ENCODE results near the gene FBXO24. TPM values are rescaled to one million over a fixed set of nuclear protein-coding genes. Genes with fewer than 3 reads are reported as not detected.
A peak's percentile ranks its signal among the peaks of the same experiment; 100 is the strongest.
"Not testable (repeated sequence)": the region's sequence is repeated elsewhere in the genome, so short reads cannot be mapped to it uniquely, and the experiment has no call there.

FBXO24 gene
- total RNA-seq, 4 donors from 2014 or later, result 2.9 to 4.9 TPM; not detected in 2

DNA sequence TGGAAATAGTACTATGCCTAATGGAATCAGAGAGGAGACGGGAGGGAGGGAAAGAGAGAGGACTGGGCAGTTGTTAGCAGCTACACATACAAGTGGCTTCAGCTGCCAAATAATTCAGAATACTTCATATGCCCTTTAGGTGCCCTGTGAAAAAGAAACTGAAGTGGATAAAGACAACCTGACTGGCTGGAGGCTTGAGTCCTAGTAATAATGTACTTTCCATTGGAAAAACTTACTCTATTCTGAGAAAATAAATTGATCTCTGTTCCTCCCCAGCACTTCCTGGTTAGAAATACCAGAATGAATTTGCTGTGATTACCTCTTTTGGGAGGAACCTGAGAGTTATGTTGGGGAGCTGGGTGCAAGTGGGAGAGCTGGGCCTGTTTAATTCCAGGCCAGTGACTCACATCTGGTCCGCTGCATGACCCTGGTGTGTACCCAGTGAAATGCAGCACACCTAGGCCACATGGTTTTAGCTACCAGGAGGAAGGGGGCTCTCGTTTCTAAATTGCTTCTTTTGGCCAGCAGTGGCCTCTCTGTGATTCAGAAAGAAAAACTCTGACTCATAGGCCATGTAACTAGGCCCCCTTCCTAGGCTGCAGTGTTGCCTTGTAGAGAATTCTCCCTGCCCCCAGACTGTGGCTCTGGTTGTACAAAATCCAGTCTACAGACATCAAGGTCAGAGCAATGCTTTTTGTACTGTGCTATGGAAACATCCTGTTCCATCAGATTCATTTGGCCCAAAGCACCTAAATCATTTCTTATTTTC lies 40.6 kb upstream of the FBXO24 start:
- TF ChIP-seq POLR2A (IDR thresholded peaks at IDR 0.05) (no peak), CTCF (IDR thresholded peaks at IDR 0.05) (peak in 2 of 4 experiments; percentile 16 to 24)
- intact Hi-C loops (cut with DNase I; ENCODE audit: low total_unique reads), result no loop called here
- no peaks in the 10 kb centered on the region for H3K9me3 ChIP-seq
- H3K4me3 ChIP-seq, result peak overlapping the region in 1 of 2 donors; percentile 3
- H3K27me3 ChIP-seq, result no peaks in the 10 kb centered on the region
- DNase-seq, result peak; percentile 73 to 91
- peaks cover 30% of the 10 kb centered on the region in 2 donors for H3K4me1 ChIP-seq
- peak overlapping the region; percentile 90 to 98 for H3K27ac ChIP-seq
- no peaks in the 10 kb centered on the region for H3K36me3 ChIP-seq

DNA sequence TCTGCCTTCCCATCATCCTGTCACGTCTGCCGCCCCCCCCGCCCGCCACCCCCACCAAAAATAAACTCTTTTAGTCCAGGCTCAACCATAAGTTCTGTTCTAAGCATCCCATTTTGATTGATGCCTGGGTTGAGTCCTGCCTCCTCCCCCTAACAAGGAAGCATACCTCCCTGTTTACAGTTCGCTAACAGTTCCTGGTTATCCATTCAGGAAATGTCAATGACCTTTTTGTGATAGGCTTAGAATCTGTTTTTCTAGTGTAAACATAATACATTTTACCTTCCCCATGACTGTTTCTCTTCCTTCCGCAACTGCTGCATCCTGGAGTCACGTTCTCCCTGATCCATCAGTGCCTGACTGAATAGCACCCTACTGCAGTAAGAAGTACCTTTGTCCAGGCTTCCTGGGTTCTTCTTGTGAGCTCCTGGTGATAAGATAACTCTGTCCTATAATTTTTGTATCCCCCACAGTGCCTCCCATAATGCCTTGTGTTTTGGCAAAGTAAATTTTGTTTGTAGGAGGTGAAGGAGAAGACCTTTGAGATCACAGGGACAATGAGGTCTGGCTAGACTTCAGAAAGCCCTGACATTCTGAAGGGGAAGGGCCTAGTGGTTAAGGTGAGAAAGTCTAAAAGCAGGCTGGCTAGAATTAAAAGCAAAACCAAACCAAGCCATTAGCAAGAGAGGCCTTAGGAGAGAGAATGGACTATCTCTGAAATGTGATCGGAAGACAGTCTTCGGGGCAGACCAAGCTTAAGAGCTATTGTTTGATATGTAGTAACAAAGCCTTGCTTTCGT lies 39.8 kb upstream of the FBXO24 start:
- Histone ChIP-seq H3K4me1 (peaks cover 30% of the 10 kb centered on the region in 2 donors), H3K4me3 (no peak overlapping the region), H3K9me3 (no peaks in the 10 kb centered on the region), H3K27me3 (no peaks in the 10 kb centered on the region), H3K27ac (peak overlapping the region; percentile 90 to 98), H3K36me3 (no peaks in the 10 kb centered on the region)
- TF ChIP-seq CTCF (IDR thresholded peaks at IDR 0.05) (no peak), POLR2A (IDR thresholded peaks at IDR 0.05) (no peak)
- intact Hi-C loops (cut with DNase I; ENCODE audit: low total_unique reads), result no loop called here
- DNase-seq, result no peak

DNA sequence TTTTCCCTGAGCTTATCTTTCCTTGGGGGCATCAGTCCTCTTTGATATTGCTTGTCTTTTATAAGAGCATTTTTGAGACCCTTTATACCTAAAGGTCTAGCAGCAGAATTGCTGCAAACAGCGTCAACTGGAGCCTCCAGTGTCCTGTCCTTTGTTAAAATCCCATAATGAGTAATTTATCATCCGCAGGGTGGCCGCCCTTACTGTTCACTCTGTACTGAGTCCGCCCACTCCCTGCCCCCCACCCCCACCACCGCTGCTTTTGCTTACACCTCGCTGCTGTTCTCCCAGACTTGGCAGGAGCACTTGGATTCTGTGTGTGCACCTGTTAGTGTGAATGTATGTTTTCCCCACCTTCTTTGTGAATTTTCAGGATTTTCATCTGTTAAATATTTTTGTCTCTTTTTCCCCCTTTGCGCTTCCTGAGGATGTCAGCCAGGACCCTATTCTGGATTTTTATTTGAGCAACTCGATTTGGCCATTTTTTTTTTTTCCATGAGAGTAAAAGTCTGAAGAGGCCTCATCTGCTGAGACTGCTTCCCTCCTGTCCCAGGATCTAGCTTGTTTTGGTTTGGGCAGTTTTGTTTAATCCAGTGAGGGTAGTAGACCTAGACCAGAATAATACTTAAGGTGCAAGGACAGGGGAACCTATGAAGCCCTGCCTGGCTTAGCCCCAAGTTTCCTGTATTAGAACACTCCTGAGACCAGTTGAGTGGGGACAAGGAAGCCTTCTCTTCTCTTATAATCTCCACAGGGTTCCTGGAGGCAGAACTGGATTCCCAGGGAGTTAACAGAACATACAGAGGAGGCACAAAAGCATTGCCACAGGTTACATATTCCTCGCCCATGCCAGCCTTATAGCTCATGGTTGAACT lies 39.0 kb upstream of the FBXO24 start:
- no peaks in the 10 kb centered on the region for H3K36me3 ChIP-seq
- intact Hi-C loops (cut with DNase I; ENCODE audit: low total_unique reads), result no loop called here
- no peaks in the 10 kb centered on the region for H3K27me3 ChIP-seq
- H3K9me3 ChIP-seq, result no peaks in the 10 kb centered on the region
- DNase-seq, result no peak
- TF ChIP-seq POLR2A (IDR thresholded peaks at IDR 0.05) (no peak), CTCF (IDR thresholded peaks at IDR 0.05) (no peak)
- H3K27ac ChIP-seq, result peak overlapping the region; percentile 90 to 98
- no peak overlapping the region for H3K4me3 ChIP-seq
- H3K4me1 ChIP-seq, result peaks cover 30% of the 10 kb centered on the region in 2 donors

- Histone ChIP-seq H3K4me3 (no peak overlapping the region), H3K4me1 (peaks cover 30% of the 10 kb centered on the region in 2 donors), H3K27me3 (no peaks in the 10 kb centered on the region), H3K9me3 (no peaks in the 10 kb centered on the region), H3K27ac (peak overlapping the region; percentile 90 to 98), H3K36me3 (no peaks in the 10 kb centered on the region)
- DNase-seq, result no peak
- TF ChIP-seq CTCF (IDR thresholded peaks at IDR 0.05) (peak in 1 of 4 experiments; percentile 8), POLR2A (IDR thresholded peaks at IDR 0.05) (no peak)
- intact Hi-C loops (cut with DNase I; ENCODE audit: low total_unique reads), result no loop called here
Observed at GRCh38 chr7:100547872-100548271, 38.3 kb upstream of the FBXO24 start.

- intact Hi-C loops (cut with DNase I; ENCODE audit: low total_unique reads), result not testable (repeated sequence)
- peak overlapping the region; percentile 90 to 98 for H3K27ac ChIP-seq
Observed at GRCh38 chr7:100548446-100548845, 37.7 kb upstream of the FBXO24 start.

More at GRCh38 chr7:100548446-100548845, 37.7 kb upstream of the FBXO24 start:
- not testable (repeated sequence) for DNase-seq, H3K4me3 ChIP-seq, H3K27me3 ChIP-seq, H3K9me3 ChIP-seq, H3K36me3 ChIP-seq
- peaks cover 27 to 30% of the 10 kb centered on the region in 2 donors for H3K4me1 ChIP-seq
